Body of pancreas (tissue), 4 donors: ENCODE measurements around the gene BRF1. TPM values are rescaled to one million over a fixed set of nuclear protein-coding genes. Genes with fewer than 3 reads are reported as not detected.

Experiments used
- ATAC-seq: fragments of 150-250 bp; one replicate; pipeline ENCODE4 v1.9.1; 2016
- DNase-seq, 4 donors: peaks; one replicate each; pipeline ENCODE4 v3.0.0-alpha.2; 2019
- H3K27ac ChIP-seq, 4 donors: fragments of 200-600 bp; sonication (generic); 1 replicate in 3 of 4; 2 replicates in 1 of 4; pipeline versions ENCODE4 v1.5.1 to v1.6.1; 2016 to 2019; ENCODE audit warnings: mild to moderate bottlenecking in 1 of 4, mixed read lengths in 1 of 4, moderate library complexity in 1 of 4
- H3K27me3 ChIP-seq, 2 donors: fragments of 200-600 bp; sonication (generic); one replicate each; pipeline ENCODE4 v1.6.0; 2016; ENCODE audit warnings: mild to moderate bottlenecking in 1 of 2
- H3K36me3 ChIP-seq, 2 donors: fragments of 200-600 bp; sonication (generic); replicated peaks in 1 of 2; 2 replicates each; pipeline ENCODE4 v1.5.1; 2016; ENCODE audit warnings: low read depth in 2 of 2; ENCODE audit not compliant: insufficient read depth in 1 of 2
- H3K4me1 ChIP-seq: fragments of 200-600 bp; sonication (generic); one replicate; pipeline ENCODE4 v1.6.0; 2016
- H3K4me3 ChIP-seq, 2 donors: fragments of 200-600 bp; sonication (generic); 1 replicate in 1 of 2; 2 replicates in 1 of 2; pipeline ENCODE4 v1.5.1; 2016 to 2019
- H3K9me3 ChIP-seq, 3 donors: fragments of 200-600 bp; sonication (generic); 1 replicate in 2 of 3; 2 replicates in 1 of 3; pipeline ENCODE4 v1.5.1; 2016
- POLR2A ChIP-seq, 3 donors: fragments of 450-650 bp; IDR thresholded peaks; one replicate each; pipeline ENCODE4 v1.6.1; 2016; ENCODE audit warnings: antibody characterized with exemption in 3 of 3, mild to moderate bottlenecking in 2 of 3
- WGBS, 2 donors: methylation state at CpG; one replicate each; pipeline ENCODE4 v1.1.5; 2017; 5-methylcytosine and 5-hydroxymethylcytosine counted together
- intact Hi-C: fragments of 100-400 bp; cut with DNase I; formaldehyde crosslinking; loops from one replicate; pipeline ENCODE4 v1.15.1; 2023
- total RNA-seq, 2 donors: library from RNA; depleted of rRNA; stranded (reverse); fragments of >200 nt; gene quantifications; one replicate each; pipeline ENCODE4 v1.1.0, GENCODE V29; 2016
- TF ChIP-seq, protein P1 (sequence below), 7 experiments: fragments of 450-650 bp in 4 of 7; fragments of 200-600 bp in 3 of 7; sonication (generic) in 3 of 7; IDR thresholded peaks; one replicate each; pipeline ENCODE4 v1.5.1; 2016 to 2019; ENCODE audit warnings: antibody characterized with exemption in 7 of 7

The BRF1 gene
- total RNA-seq, 2 donors from 2014 or later = 54.5 to 86.7 TPM

- intact Hi-C loops = no loop called here
- Histone ChIP-seq H3K27me3 (peaks cover 0 to 46% of the 10 kb centered on the region in 2 donors), H3K9me3 (no peaks in the 10 kb centered on the region), H3K27ac (peak overlapping the region in 1 of 4 donors; percentile 14), H3K36me3 (no peaks in the 10 kb centered on the region), H3K4me3 (no peak overlapping the region), H3K4me1 (peaks cover 38% of the 10 kb centered on the region)
- 42 to 55% methylated on average over 6 to 17 of the region's 18 CpGs for WGBS, 2 donors
- DNase-seq (no peak), ATAC-seq (no peak)
- TF ChIP-seq, protein P1, sequence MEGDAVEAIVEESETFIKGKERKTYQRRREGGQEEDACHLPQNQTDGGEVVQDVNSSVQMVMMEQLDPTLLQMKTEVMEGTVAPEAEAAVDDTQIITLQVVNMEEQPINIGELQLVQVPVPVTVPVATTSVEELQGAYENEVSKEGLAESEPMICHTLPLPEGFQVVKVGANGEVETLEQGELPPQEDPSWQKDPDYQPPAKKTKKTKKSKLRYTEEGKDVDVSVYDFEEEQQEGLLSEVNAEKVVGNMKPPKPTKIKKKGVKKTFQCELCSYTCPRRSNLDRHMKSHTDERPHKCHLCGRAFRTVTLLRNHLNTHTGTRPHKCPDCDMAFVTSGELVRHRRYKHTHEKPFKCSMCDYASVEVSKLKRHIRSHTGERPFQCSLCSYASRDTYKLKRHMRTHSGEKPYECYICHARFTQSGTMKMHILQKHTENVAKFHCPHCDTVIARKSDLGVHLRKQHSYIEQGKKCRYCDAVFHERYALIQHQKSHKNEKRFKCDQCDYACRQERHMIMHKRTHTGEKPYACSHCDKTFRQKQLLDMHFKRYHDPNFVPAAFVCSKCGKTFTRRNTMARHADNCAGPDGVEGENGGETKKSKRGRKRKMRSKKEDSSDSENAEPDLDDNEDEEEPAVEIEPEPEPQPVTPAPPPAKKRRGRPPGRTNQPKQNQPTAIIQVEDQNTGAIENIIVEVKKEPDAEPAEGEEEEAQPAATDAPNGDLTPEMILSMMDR (IDR thresholded peaks at IDR 0.05) = no peak
- TF ChIP-seq POLR2A (IDR thresholded peaks at IDR 0.05) = peak in 2 of 3 donors; percentile 15 to 16
Observed at GRCh38 chr14:105199093-105199492, 101.7 kb downstream of the BRF1 start.

DNA sequence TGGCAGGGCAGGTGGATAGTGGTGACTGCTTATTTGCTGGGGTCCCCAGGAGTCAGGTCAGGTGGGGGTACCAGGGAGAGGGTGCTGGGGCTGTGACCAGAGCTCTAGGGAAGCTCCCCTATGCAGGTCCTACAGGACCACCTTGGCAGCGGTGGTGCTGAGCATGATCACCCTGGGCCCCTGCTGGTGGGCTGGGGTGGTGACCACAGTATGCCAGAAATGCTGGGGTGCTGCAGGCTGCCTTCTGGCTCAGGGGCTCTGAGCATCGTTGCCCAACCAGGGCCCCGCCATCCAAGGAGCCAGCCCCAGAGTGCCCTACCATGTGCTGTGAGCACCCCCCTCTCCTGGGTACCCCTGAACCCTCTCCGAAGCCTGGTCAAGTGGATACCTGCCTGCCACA is 102.2 kb downstream of the BRF1 start:
- intact Hi-C loops = no loop called here
- Histone ChIP-seq H3K27ac (peak overlapping the region in 2 of 4 donors; percentile 14 to 24), H3K27me3 (peaks cover 0 to 46% of the 10 kb centered on the region in 2 donors), H3K4me3 (no peak overlapping the region), H3K36me3 (no peaks in the 10 kb centered on the region), H3K4me1 (peaks cover 38% of the 10 kb centered on the region), H3K9me3 (no peaks in the 10 kb centered on the region)
- TF ChIP-seq, protein P1 (IDR thresholded peaks at IDR 0.05) = no peak
- no peak for TF ChIP-seq POLR2A (IDR thresholded peaks at IDR 0.05)
- WGBS, 2 donors = 20 to 74% methylated on average over 1 to 4 of the region's 4 CpGs
- no peak for DNase-seq
- no peak for ATAC-seq

GRCh38 chr14:105197211-105197641 is 103.6 kb downstream of the BRF1 start:
- Histone ChIP-seq H3K27ac (peak overlapping the region in 2 of 4 donors; percentile 20 to 46), H3K9me3 (no peaks in the 10 kb centered on the region), H3K4me1 (peaks cover 31% of the 10 kb centered on the region), H3K36me3 (no peaks in the 10 kb centered on the region), H3K4me3 (no peak overlapping the region), H3K27me3 (peaks cover 0 to 46% of the 10 kb centered on the region in 2 donors)
- DNase-seq (no peak), ATAC-seq (peak; percentile 21)
- WGBS, 2 donors = 30% methylated on average over 14 of the region's 15 CpGs; no CpG with 5 or more reads in 1 of the 2 donors
- intact Hi-C loops = no loop called here
- no peak for TF ChIP-seq POLR2A (IDR thresholded peaks at IDR 0.05)
- TF ChIP-seq, protein P1 (IDR thresholded peaks at IDR 0.05) = no peak

GRCh38 chr14:105196265-105196960 is 104.4 kb downstream of the BRF1 start:
- no peak overlapping the region for H3K4me3 ChIP-seq
- ATAC-seq (peak; percentile 36), DNase-seq (no peak)
- H3K27ac ChIP-seq = peak overlapping the region in 2 of 4 donors; percentile 35 to 46
- intact Hi-C loops = no loop called here
- H3K9me3 ChIP-seq = no peaks in the 10 kb centered on the region
- WGBS, 2 donors = 11 to 50% methylated on average over 4 to 48 of the region's 58 CpGs
- TF ChIP-seq, protein P1 (IDR thresholded peaks at IDR 0.05) = no peak
- TF ChIP-seq POLR2A (IDR thresholded peaks at IDR 0.05) = no peak
- peaks cover 0 to 43% of the 10 kb centered on the region in 2 donors for H3K27me3 ChIP-seq
- H3K4me1 ChIP-seq = peaks cover 29% of the 10 kb centered on the region
- H3K36me3 ChIP-seq = no peaks in the 10 kb centered on the region
